ENCODE results near the gene NPAS1. TPM values are rescaled to one million over a fixed set of nuclear protein-coding genes. Genes with fewer than 3 reads are reported as not detected.

The NPAS1 gene
- polyA plus RNA-seq, 1 experiment: 4.6 TPM

DNA sequence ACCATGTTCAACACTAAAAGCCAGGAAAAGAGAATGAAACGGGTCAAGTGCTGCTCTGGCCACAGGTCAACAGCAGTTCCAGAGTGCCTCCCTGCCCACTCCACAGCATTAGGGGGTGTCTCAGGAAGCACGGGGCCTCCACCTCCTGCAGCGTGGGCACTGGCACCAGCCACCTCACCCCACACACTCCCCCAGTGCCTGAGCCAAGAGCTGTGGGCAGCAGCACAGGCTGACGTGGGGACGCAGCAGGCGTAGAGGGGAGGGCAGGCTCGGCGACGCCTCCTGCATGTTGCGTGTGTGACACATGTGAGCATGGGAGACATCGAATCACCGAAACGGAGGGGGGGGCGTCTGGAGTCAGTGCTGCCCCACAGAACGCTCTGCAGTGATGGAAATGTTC lies 50.2 kb downstream of the NPAS1 start:
- no peak for DNase-seq (ENCODE audit: low read depth)
- peaks cover 52% of the 10 kb centered on the region for H3K36me3 ChIP-seq (ENCODE audit: control insufficient read depth, insufficient read depth, low read length)
- H3K27me3 ChIP-seq (ENCODE audit: control insufficient read depth, insufficient read depth, low read length): no peaks in the 10 kb centered on the region
- TF ChIP-seq, protein P1, sequence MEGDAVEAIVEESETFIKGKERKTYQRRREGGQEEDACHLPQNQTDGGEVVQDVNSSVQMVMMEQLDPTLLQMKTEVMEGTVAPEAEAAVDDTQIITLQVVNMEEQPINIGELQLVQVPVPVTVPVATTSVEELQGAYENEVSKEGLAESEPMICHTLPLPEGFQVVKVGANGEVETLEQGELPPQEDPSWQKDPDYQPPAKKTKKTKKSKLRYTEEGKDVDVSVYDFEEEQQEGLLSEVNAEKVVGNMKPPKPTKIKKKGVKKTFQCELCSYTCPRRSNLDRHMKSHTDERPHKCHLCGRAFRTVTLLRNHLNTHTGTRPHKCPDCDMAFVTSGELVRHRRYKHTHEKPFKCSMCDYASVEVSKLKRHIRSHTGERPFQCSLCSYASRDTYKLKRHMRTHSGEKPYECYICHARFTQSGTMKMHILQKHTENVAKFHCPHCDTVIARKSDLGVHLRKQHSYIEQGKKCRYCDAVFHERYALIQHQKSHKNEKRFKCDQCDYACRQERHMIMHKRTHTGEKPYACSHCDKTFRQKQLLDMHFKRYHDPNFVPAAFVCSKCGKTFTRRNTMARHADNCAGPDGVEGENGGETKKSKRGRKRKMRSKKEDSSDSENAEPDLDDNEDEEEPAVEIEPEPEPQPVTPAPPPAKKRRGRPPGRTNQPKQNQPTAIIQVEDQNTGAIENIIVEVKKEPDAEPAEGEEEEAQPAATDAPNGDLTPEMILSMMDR (IDR thresholded peaks at IDR 0.05; ENCODE audit: insufficient read depth, low read depth, low read length): no peak
- CTCF ChIA-PET: interaction anchor here (0.6 kb wide), 1 partner anchor 67 kb away, joined by 3 read pairs; no protein-coding TSS in a partner anchor
- POLR2A ChIA-PET: no interaction called here
- H3K4me3 ChIP-seq (ENCODE audit: low read depth, low read length): no peak overlapping the region

GRCh38 chr19:47070756-47071155 lies 51.1 kb downstream of the NPAS1 start:
- ChIA-PET CTCF (interaction anchor here (0.6 kb wide), 1 partner anchor 1366 kb away, joined by 4 read pairs; no protein-coding TSS in a partner anchor), POLR2A (no interaction called here)
- no peak overlapping the region for H3K4me3 ChIP-seq (ENCODE audit: low read depth, low read length)
- H3K36me3 ChIP-seq (ENCODE audit: control insufficient read depth, insufficient read depth, low read length): peaks cover 46% of the 10 kb centered on the region
- H3K27me3 ChIP-seq (ENCODE audit: control insufficient read depth, insufficient read depth, low read length): no peaks in the 10 kb centered on the region
- no peak for DNase-seq (ENCODE audit: low read depth)
- TF ChIP-seq, protein P1 (IDR thresholded peaks at IDR 0.05; ENCODE audit: insufficient read depth, low read depth, low read length): no peak

DNA sequence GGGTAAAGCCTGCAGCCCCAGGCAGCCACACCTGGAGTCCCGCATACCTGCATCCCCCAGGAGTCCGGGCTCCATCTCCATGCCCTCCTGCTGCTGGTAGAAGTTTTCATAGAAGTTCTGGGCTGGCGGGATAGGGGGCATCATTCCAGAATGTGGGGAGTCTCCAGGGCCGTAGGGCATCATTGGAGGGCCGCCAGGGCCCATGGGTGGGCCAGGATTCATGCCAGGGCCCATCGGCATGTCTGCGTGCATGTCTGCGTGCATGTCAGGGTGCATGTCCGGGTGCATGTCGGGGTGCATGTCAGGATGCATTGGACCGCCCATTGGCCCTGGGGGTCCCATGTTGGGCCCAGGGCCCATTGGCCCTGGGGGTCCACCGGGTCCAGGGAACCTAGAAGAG lies 52.1 kb downstream of the NPAS1 start:
- TF ChIP-seq, protein P1 (IDR thresholded peaks at IDR 0.05; ENCODE audit: insufficient read depth, low read depth, low read length): no peak
- DNase-seq (ENCODE audit: low read depth): no peak

GRCh38 chr19:47072323-47072722 lies 52.7 kb downstream of the NPAS1 start:
- ChIA-PET CTCF (interaction anchor here (0.6 kb wide), 2 partner anchors 51 to 53 kb away, joined by 3 read pairs; no protein-coding TSS in a partner anchor), POLR2A (no interaction called here)
- TF ChIP-seq, protein P1 (IDR thresholded peaks at IDR 0.05; ENCODE audit: insufficient read depth, low read depth, low read length): no peak
- Histone ChIP-seq H3K27me3 (ENCODE audit: control insufficient read depth, insufficient read depth, low read length) (no peaks in the 10 kb centered on the region), H3K4me3 (ENCODE audit: low read depth, low read length) (no peak overlapping the region), H3K36me3 (ENCODE audit: control insufficient read depth, insufficient read depth, low read length) (peaks cover 38% of the 10 kb centered on the region)
- no peak for DNase-seq (ENCODE audit: low read depth)

More for the DNA sequence above, 52.1 kb downstream of the NPAS1 start:
- ChIA-PET CTCF (no interaction called here), POLR2A (no interaction called here)
- H3K4me3 ChIP-seq (ENCODE audit: low read depth, low read length): no peak overlapping the region
- peaks cover 44% of the 10 kb centered on the region for H3K36me3 ChIP-seq (ENCODE audit: control insufficient read depth, insufficient read depth, low read length)
- H3K27me3 ChIP-seq (ENCODE audit: control insufficient read depth, insufficient read depth, low read length): no peaks in the 10 kb centered on the region

- H3K36me3 ChIP-seq (ENCODE audit: control insufficient read depth, insufficient read depth, low read length): peaks cover 35% of the 10 kb centered on the region
- H3K4me3 ChIP-seq (ENCODE audit: low read depth, low read length): no peak overlapping the region
- ChIA-PET POLR2A (no interaction called here), CTCF (no interaction called here)
- TF ChIP-seq, protein P1 (IDR thresholded peaks at IDR 0.05; ENCODE audit: insufficient read depth, low read depth, low read length): no peak
- H3K27me3 ChIP-seq (ENCODE audit: control insufficient read depth, insufficient read depth, low read length): no peaks in the 10 kb centered on the region
- DNase-seq (ENCODE audit: low read depth): no peak
Observed at GRCh38 chr19:47073574-47073973, 53.9 kb downstream of the NPAS1 start.
